ENCODE results near the gene DGKD.

The DGKD gene

DNA sequence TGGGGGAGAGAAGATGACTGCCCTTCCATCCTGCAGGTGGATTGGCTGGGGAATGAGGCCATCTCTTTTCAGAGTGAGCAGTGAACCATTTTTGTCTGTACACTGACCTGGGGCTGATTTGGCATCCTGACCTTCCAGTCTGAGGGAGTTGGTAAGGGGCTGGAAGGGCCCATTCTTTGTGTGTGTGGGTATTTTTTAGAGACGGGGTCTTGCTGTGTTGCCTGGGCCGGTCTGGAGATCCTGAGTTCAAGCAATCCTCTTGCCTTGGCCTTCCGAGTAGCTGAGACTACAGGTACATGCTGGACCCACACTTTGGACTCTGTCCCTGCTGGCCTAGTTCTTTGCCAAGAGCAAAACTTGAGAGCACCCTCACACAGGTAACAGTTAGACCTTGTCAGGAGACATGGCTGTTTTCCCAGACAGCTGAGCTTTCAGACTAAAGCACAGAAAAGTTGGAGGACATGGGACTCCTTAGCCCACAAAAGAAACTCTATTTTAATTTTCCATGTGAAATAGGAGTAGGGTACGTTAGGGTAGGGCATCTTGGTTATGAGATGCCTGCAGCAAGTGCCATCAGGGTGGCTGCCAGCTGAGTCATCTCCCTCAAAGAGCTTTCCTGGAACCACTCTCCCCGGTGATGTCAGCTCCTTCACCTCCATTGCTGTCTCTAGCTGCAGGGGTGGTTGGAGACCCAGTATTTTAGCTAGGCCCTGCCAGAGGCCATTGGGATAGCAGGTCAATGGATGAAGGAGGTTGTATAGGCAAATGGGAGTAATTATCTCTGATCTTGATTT, 60.7 kb downstream of the DGKD start:
- H3K36me3 ChIP-seq (replicated peaks; ENCODE audit: insufficient read depth, low read length), result no peaks in the 10 kb centered on the region
- H3F3A ChIP-seq (ENCODE audit: insufficient read depth, low read length), result peaks cover 22% of the 10 kb centered on the region
- H3K9me3 ChIP-seq (replicated peaks; ENCODE audit: insufficient read depth, low read length), result no peaks in the 10 kb centered on the region
- H3K79me2 ChIP-seq (ENCODE audit: low read length), result peaks cover 40% of the 10 kb centered on the region
- peaks cover 17% of the 10 kb centered on the region for H3K4me1 ChIP-seq (ENCODE audit: low read length)
- no peak overlapping the region for H3K4me2 ChIP-seq (ENCODE audit: low read depth, low read length)
- no peak overlapping the region for H3K4me3 ChIP-seq (ENCODE audit: low read length)
- H4K20me1 ChIP-seq (ENCODE audit: insufficient read depth, low read length), result no peaks in the 10 kb centered on the region
- TF ChIP-seq EZH2phosphoT487 (IDR thresholded peaks at IDR 0.05; ENCODE audit: low read length) (no peak), EZH2 (optimal IDR thresholded peaks at IDR 0.05; ENCODE audit: low read depth, low read length) (no peak)
- TF ChIP-seq, protein P1, sequence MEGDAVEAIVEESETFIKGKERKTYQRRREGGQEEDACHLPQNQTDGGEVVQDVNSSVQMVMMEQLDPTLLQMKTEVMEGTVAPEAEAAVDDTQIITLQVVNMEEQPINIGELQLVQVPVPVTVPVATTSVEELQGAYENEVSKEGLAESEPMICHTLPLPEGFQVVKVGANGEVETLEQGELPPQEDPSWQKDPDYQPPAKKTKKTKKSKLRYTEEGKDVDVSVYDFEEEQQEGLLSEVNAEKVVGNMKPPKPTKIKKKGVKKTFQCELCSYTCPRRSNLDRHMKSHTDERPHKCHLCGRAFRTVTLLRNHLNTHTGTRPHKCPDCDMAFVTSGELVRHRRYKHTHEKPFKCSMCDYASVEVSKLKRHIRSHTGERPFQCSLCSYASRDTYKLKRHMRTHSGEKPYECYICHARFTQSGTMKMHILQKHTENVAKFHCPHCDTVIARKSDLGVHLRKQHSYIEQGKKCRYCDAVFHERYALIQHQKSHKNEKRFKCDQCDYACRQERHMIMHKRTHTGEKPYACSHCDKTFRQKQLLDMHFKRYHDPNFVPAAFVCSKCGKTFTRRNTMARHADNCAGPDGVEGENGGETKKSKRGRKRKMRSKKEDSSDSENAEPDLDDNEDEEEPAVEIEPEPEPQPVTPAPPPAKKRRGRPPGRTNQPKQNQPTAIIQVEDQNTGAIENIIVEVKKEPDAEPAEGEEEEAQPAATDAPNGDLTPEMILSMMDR (IDR thresholded peaks at IDR 0.05; ENCODE audit: low read length), result no peak
- no peak overlapping the region for H3K9ac ChIP-seq (ENCODE audit: low read length)
- H3K27ac ChIP-seq (ENCODE audit: low read length), result no peak overlapping the region
- H2AFZ ChIP-seq (ENCODE audit: low read length), result no peak overlapping the region
- H3K27me3 ChIP-seq (replicated peaks; ENCODE audit: insufficient read depth, low read length), result no peaks in the 10 kb centered on the region
- no peak for DNase-seq
- no peaks in the 10 kb centered on the region for H3K9me2 ChIP-seq (replicated peaks; ENCODE audit: insufficient read depth, low read length)

DNA sequence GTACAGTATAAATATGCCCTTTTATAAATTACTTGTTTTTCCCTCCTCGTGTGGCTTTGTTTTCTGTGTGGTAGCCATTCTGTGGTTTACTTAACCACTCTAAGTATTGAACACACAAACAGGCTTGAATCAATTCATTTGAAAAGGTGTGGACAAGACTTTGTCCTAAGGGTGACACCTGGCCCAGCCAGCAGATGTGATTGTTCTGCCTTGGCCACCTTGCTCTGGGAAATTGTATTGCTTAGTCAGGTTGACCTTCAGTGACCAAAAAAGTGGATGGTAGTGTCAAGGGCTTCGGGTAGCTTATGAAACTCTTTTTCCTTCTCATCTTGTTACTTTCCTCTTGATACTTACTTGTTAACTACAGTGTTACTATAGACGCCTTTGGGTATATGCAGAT, 61.9 kb downstream of the DGKD start:
- H3K4me1 ChIP-seq (ENCODE audit: low read length), result peaks cover 24% of the 10 kb centered on the region
- DNase-seq, result no peak
- H3K9me3 ChIP-seq (replicated peaks; ENCODE audit: insufficient read depth, low read length), result no peaks in the 10 kb centered on the region
- no peak overlapping the region for H3K27ac ChIP-seq (ENCODE audit: low read length)
- no peaks in the 10 kb centered on the region for H3K36me3 ChIP-seq (replicated peaks; ENCODE audit: insufficient read depth, low read length)
- no peak overlapping the region for H3K9ac ChIP-seq (ENCODE audit: low read length)
- H3K27me3 ChIP-seq (replicated peaks; ENCODE audit: insufficient read depth, low read length), result no peaks in the 10 kb centered on the region
- H2AFZ ChIP-seq (ENCODE audit: low read length), result no peak overlapping the region
- H4K20me1 ChIP-seq (ENCODE audit: insufficient read depth, low read length), result no peaks in the 10 kb centered on the region
- peaks cover 45% of the 10 kb centered on the region for H3K79me2 ChIP-seq (ENCODE audit: low read length)
- TF ChIP-seq EZH2 (optimal IDR thresholded peaks at IDR 0.05; ENCODE audit: low read depth, low read length) (no peak), EZH2phosphoT487 (IDR thresholded peaks at IDR 0.05; ENCODE audit: low read length) (no peak)
- no peak overlapping the region for H3K4me2 ChIP-seq (ENCODE audit: low read depth, low read length)
- no peak overlapping the region for H3K4me3 ChIP-seq (ENCODE audit: low read length)
- H3F3A ChIP-seq (ENCODE audit: insufficient read depth, low read length), result peaks cover 22% of the 10 kb centered on the region
- no peaks in the 10 kb centered on the region for H3K9me2 ChIP-seq (replicated peaks; ENCODE audit: insufficient read depth, low read length)

DNA sequence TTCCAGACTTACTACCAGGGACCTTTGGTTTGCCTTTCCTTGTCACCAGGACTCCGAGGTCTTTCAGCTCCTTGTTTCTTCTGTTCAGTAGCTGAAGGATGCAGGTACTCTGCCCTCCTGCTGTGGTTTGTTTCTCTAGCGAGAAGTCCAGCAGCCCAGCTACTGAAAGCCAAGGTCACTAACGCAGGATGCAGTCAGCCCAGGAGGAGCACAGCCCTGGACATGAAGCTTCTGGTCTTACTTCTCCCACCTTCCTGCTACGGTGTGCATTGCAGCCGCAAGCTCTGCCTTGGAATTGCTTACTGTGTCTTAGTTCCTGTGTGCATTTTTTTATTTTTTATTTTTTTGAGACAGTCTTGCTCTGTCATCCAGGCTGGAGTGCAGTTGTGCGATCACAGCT, 62.4 kb downstream of the DGKD start:
- TF ChIP-seq EZH2 (optimal IDR thresholded peaks at IDR 0.05; ENCODE audit: low read depth, low read length) (no peak), EZH2phosphoT487 (IDR thresholded peaks at IDR 0.05; ENCODE audit: low read length) (no peak)
- TF ChIP-seq, protein P1 (IDR thresholded peaks at IDR 0.05; ENCODE audit: low read length), result no peak
- Histone ChIP-seq H3F3A (ENCODE audit: insufficient read depth, low read length) (peaks cover 22% of the 10 kb centered on the region), H3K4me2 (ENCODE audit: low read depth, low read length) (no peak overlapping the region), H3K79me2 (ENCODE audit: low read length) (peaks cover 45% of the 10 kb centered on the region), H3K27ac (ENCODE audit: low read length) (no peak overlapping the region), H3K9me2 (replicated peaks; ENCODE audit: insufficient read depth, low read length) (no peaks in the 10 kb centered on the region), H3K4me3 (ENCODE audit: low read length) (no peak overlapping the region), H3K9me3 (replicated peaks; ENCODE audit: insufficient read depth, low read length) (no peaks in the 10 kb centered on the region), H3K27me3 (replicated peaks; ENCODE audit: insufficient read depth, low read length) (no peaks in the 10 kb centered on the region), H3K4me1 (ENCODE audit: low read length) (peaks cover 24% of the 10 kb centered on the region), H3K9ac (ENCODE audit: low read length) (no peak overlapping the region), H2AFZ (ENCODE audit: low read length) (no peak overlapping the region), H4K20me1 (ENCODE audit: insufficient read depth, low read length) (no peaks in the 10 kb centered on the region), H3K36me3 (replicated peaks; ENCODE audit: insufficient read depth, low read length) (no peaks in the 10 kb centered on the region)
- no peak for DNase-seq

DNA sequence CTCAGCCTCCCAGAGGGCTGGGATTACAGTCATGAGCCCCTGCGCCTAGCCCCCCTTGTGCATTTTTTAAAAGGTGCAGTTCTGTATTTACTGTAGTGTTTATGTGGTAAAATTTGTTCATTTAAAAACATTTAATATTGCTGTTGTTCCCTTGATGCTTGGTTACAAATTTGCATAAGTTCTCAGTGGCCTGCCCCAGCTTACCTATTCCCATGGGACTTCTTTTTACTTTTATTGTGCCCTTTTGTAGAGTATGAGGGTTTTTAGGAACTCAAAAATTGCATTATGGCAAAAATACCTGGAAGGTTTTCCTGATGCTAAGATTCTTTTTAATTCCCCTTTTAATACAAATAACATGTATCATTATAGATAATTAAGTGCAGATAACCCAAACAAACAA, 63.0 kb downstream of the DGKD start:
- Histone ChIP-seq H3K9me2 (replicated peaks; ENCODE audit: insufficient read depth, low read length) (no peaks in the 10 kb centered on the region), H3F3A (ENCODE audit: insufficient read depth, low read length) (peaks cover 22% of the 10 kb centered on the region), H3K27ac (ENCODE audit: low read length) (no peak overlapping the region), H3K36me3 (replicated peaks; ENCODE audit: insufficient read depth, low read length) (no peaks in the 10 kb centered on the region), H3K9ac (ENCODE audit: low read length) (no peak overlapping the region), H3K9me3 (replicated peaks; ENCODE audit: insufficient read depth, low read length) (no peaks in the 10 kb centered on the region), H3K4me1 (ENCODE audit: low read length) (peaks cover 24% of the 10 kb centered on the region), H3K27me3 (replicated peaks; ENCODE audit: insufficient read depth, low read length) (no peaks in the 10 kb centered on the region), H3K4me2 (ENCODE audit: low read depth, low read length) (no peak overlapping the region), H4K20me1 (ENCODE audit: insufficient read depth, low read length) (no peaks in the 10 kb centered on the region), H2AFZ (ENCODE audit: low read length) (no peak overlapping the region), H3K4me3 (ENCODE audit: low read length) (no peak overlapping the region), H3K79me2 (ENCODE audit: low read length) (peaks cover 48% of the 10 kb centered on the region)
- TF ChIP-seq EZH2 (optimal IDR thresholded peaks at IDR 0.05; ENCODE audit: low read depth, low read length) (no peak), EZH2phosphoT487 (IDR thresholded peaks at IDR 0.05; ENCODE audit: low read length) (no peak)
- TF ChIP-seq, protein P1 (IDR thresholded peaks at IDR 0.05; ENCODE audit: low read length), result no peak
- no peak for DNase-seq

All from MM.1S (cell line).